Fibroblast of pulmonary artery (primary cell): ENCODE measurements around the gene PCNX1.
"Not testable (repeated sequence)": the region's sequence is repeated elsewhere in the genome, so short reads cannot be mapped to it uniquely, and the experiment has no call there.

Experiments
- DNase-seq: peaks from one replicate; pipeline ENCODE4 v3.0.0-alpha.2; 2010; ENCODE audit warnings: low read depth
- H3K4me3 ChIP-seq: replicated peaks from 2 replicates; pipeline ENCODE4 v1.5.1; 2011; ENCODE audit warnings: low read depth, mild to moderate bottlenecking, control low read depth, low read length, moderate library complexity
- TF ChIP-seq, protein P1 (sequence below): IDR thresholded peaks from 2 replicates; pipeline ENCODE4 v1.5.1; 2011; ENCODE audit warnings: mild to moderate bottlenecking, control low read depth, low read length, inconsistent platforms; ENCODE audit errors: missing control alignments

The PCNX1 gene

DNA sequence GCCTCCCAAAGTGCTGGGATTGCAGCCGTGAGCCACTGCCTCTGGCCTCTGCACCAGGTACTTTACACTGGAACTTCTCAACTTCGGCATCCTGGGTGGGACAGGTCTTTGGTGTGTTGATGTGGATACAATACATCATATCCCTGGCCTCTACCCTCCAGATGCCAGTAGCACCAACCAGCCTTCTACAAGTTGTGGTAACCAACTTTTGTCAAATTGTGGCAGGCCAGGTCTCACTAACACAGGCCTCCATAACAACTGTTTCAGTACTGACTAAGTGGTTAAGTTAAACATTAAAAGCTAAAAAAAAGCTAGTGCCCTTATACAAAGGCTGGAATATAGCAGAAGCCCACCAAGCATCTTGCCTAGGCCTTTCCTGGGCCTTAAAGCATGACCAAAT, 232.9 kb downstream of the PCNX1 start:
- no peak for DNase-seq

DNA sequence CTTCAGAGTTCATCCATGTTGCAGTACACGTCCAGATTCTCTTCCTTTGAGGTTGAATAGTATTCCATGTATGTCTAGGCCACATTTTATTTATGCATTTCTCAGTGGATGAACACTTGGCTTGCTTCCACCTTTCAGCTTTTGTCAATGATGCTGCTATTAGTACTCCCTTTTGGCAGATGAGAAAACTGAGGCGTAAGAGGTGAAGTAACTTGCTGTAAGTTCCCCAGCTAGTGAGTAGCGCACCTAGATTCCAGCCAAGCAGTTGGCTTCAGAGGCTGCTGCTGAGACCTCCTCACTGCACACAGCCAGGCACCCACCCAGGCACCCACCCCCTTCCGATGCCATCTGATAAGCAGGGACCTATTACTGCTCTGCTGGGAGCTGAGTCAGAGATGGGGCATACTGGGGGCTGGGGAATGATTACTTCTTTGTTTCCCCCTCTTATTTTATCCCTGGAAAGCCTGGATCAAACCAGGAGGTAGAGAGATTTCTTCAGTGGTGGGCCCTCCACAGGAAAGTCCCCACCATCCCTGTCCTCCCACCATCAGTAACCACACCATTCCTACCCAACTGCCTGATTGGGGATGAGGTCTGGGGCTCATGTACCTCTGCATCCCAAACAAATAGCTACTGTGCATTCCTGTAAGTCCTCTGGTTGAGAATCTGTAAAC, 234.6 kb downstream of the PCNX1 start:
- peak overlapping the region; percentile 9 for H3K4me3 ChIP-seq
- TF ChIP-seq, protein P1, sequence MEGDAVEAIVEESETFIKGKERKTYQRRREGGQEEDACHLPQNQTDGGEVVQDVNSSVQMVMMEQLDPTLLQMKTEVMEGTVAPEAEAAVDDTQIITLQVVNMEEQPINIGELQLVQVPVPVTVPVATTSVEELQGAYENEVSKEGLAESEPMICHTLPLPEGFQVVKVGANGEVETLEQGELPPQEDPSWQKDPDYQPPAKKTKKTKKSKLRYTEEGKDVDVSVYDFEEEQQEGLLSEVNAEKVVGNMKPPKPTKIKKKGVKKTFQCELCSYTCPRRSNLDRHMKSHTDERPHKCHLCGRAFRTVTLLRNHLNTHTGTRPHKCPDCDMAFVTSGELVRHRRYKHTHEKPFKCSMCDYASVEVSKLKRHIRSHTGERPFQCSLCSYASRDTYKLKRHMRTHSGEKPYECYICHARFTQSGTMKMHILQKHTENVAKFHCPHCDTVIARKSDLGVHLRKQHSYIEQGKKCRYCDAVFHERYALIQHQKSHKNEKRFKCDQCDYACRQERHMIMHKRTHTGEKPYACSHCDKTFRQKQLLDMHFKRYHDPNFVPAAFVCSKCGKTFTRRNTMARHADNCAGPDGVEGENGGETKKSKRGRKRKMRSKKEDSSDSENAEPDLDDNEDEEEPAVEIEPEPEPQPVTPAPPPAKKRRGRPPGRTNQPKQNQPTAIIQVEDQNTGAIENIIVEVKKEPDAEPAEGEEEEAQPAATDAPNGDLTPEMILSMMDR = no peak
- DNase-seq = peak; percentile 64

More for the DNA sequence above, 232.9 kb downstream of the PCNX1 start:
- TF ChIP-seq, protein P1 = no peak
- no peak overlapping the region for H3K4me3 ChIP-seq

DNA sequence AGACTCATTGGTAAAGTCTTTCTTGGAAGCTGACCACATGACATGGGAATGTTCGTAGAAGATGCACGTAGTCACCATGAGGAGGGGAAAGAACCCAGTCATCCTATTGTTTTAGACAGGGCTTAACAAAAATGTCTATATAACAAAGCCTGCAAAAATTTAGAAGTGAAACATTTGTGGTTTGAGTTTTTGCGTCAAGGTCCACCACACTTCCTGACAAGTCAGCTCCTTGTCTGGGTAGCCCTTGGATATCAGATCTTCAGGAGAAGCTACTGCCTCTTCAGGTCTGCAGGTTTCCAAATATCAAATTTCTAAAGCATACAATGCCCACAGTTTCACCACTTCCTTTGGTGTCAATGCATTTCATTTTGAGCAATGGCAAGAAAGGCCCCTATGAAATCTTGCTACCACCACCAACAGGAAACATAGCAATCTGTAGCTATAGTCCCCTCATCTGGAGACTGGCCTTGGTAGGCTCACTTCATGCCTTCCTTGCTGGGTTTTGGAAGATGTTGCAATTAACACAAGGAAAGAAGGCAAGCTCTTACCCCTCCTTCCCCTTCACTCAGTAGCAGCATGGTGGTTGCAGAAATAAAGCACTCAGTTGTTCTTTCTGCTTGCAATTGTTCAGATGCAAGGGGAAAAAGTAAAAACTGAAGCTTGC, 235.2 kb downstream of the PCNX1 start:
- H3K4me3 ChIP-seq = no peak overlapping the region
- peak; percentile 98 for DNase-seq
- TF ChIP-seq, protein P1 = no peak

DNA sequence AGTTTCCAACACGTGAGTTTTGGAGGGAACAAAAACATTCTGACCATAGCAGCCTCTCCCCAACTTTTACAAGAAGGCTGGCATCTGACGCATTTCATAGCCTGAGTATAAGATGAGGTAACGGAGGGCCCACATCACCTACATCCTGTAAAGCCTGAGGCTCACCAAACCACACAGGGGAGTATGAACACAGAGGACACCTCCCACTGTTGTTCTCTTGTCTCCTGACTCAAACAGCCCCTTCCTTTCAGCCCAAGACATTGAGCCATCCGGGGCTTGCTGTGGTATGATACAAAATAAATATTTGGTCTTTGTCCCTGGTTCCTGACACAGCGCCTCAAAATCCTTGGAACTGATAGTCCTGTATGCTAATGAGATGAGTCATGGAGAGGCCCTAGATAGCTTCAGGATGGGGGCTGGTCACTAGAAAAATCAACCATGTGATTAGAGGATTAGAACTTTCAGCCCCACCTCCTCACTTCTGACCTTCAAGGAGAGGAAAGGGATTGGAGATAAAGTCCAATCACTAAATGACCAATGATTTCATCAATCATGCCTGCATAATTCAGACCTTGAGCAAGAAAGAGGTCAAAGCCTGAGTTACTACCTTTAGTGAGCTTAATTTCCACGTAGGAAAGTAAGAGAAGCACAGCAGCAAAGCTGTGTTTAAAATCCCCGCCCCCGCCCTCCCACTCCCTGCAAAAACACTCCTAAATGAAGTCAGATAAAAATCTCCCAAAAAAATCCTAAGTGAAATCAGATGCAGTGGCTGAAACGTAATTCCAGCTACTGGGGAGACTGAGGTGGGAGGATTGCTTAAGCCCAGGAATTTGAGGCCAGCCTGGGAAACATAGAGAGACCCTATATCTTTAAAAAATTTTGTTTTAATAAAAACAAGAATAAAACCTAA, 236.4 kb downstream of the PCNX1 start:
- DNase-seq = peak; percentile 95
- no peak overlapping the region for H3K4me3 ChIP-seq
- TF ChIP-seq, protein P1 = no peak

DNA sequence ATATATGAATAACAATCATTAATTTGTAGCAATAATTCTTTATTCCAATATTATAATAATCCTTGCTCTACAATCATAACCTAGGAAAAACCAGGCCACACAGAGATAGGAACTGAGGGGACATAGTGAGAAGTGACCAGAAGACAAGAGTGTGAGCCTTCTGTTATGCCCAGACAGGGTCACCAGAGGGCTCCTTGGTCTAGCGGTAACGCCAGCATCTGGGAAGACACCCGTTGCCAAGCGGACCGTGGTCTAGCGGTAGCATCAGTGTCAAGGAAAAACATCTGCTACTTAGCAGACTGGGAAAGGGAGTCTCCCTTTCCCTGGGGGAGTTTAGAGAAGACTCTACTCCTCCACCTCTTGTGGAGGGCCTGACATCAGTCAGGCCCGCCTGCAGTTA, 240.1 kb downstream of the PCNX1 start:
- DNase-seq, H3K4me3 ChIP-seq: not testable (repeated sequence)

DNA sequence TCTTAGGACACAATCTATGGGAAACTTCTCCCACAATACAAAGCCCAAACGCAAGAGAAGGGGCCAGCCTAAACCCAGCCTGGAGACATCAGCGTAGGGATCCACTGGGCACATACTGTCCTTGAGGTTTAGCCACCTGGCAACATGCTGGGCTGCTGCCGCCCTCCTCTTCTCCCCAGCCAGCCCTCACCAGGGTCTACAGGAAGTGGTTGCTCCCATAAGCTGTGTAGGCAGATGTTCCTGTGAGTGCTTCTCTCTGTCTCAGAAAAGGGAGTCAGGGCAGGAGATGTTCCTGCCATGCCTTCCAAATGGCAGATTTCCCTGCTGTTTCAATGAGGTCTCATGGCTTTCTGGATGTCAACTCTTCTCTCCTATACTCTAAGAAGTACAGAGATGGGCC, 241.4 kb downstream of the PCNX1 start:
- DNase-seq = no peak
- no peak overlapping the region for H3K4me3 ChIP-seq
- TF ChIP-seq, protein P1 = no peak

DNA sequence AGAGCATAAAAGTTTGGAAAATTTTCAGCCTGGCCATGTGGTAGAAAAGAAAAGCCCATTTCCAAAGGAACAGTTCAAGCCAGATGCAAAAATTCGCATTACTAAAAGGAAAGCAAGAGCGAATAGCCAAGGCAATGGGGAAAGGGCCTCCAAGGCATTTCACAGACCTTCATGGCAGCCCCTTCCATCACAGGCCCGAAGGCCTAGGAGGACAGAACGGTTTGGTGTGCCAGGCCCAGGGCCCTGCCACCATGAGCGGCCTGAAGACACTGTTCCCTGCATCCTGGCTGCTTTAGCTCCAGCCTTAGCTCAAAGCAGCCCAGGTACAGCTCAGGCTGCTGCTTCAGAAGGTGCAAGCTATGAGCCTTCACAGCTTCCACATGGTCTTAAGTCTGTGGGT, 243.5 kb downstream of the PCNX1 start:
- TF ChIP-seq, protein P1 = no peak

More for the DNA sequence above, 243.5 kb downstream of the PCNX1 start:
- DNase-seq = no peak
- H3K4me3 ChIP-seq = no peak overlapping the region
